GM12873 (cell line): Measurements from ENCODE around the gene CAMK2D.

Source experiments
- TF ChIP-seq, protein P1 (sequence below): IDR thresholded peaks from 2 replicates; pipeline ENCODE4 v1.5.1; 2012; ENCODE audit warnings: low read depth, mild to moderate bottlenecking, moderate library complexity, low read length, control low read depth; ENCODE audit not compliant: insufficient read depth; ENCODE audit errors: missing control alignments

Gene CAMK2D

DNA sequence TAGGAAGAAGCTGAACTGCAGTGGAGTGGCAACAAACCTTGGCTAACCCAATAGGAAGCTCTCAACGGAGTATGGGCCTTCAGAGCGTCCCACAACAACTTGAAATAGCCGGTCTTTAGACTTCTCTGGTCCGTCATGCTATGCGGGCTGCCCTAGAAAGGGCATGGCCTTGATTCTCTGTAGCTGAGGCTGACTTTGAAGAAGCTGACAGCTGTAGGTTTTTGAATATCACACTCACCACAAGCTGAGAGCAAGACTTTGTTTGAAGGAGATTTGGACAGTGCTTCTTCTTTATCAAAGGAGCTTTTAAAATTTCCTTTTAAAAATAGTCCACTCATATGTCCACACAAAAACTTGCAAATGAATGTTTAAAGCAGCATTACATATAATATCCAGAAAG is 322.9 kb downstream of the CAMK2D start:
- TF ChIP-seq, protein P1, sequence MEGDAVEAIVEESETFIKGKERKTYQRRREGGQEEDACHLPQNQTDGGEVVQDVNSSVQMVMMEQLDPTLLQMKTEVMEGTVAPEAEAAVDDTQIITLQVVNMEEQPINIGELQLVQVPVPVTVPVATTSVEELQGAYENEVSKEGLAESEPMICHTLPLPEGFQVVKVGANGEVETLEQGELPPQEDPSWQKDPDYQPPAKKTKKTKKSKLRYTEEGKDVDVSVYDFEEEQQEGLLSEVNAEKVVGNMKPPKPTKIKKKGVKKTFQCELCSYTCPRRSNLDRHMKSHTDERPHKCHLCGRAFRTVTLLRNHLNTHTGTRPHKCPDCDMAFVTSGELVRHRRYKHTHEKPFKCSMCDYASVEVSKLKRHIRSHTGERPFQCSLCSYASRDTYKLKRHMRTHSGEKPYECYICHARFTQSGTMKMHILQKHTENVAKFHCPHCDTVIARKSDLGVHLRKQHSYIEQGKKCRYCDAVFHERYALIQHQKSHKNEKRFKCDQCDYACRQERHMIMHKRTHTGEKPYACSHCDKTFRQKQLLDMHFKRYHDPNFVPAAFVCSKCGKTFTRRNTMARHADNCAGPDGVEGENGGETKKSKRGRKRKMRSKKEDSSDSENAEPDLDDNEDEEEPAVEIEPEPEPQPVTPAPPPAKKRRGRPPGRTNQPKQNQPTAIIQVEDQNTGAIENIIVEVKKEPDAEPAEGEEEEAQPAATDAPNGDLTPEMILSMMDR = no peak

DNA sequence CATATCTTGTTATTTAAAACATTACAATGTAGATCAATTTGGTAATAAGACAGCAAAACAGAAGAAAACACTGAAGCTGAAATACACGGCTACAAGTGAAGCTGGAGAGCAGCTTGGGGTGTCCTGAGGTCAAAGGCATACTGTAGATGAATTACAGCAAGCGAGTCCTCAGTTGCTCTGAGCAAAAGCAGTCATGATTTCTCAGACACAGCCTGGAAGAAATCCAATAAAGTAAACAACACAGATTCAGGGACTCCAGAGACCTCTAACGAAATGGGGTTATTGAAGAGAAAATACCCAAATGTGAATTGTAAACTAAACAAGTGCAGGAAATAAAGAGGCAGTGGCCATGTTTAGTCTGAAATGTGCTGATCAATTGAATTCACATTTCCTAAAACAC is 324.4 kb downstream of the CAMK2D start:
- TF ChIP-seq, protein P1 = no peak

DNA sequence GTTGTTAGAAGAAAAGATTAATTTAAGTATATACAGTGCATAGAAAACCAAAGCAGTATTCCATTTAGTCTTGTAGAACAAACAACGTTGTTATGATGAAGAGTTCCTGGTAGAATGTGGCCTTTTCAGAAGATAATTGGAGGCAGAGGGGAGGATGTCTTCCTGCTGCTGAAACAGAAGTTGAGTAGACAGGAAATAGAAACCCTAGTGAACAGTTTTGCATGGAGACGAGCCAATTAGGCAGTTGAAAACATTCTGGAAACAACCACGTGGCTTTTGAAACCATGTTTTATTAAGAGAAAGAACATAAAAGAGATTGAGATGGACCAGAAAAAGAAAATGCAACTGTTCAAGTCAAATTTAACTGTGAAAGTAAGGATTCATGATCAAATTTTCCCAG is 325.2 kb downstream of the CAMK2D start:
- TF ChIP-seq, protein P1 = no peak

DNA sequence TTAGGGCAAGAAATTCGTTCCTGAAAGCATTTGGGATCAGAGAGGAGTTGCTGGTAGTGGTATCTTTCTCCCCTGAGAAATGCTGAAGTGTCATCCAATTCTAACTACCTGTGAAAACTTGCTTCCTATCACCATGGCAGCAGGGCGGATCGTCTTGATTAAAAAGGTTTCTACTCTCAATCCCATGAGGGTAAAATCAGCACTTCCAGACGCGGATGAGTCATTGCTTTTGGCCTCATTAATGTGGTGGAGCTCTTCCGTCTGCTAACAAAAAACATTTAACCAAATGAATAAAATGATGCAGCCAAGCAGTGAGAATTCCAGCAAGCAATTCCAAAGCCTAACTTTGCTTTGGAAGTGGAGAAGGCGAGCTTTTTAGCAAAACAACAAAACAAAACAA is 325.6 kb downstream of the CAMK2D start:
- TF ChIP-seq, protein P1 = no peak

DNA sequence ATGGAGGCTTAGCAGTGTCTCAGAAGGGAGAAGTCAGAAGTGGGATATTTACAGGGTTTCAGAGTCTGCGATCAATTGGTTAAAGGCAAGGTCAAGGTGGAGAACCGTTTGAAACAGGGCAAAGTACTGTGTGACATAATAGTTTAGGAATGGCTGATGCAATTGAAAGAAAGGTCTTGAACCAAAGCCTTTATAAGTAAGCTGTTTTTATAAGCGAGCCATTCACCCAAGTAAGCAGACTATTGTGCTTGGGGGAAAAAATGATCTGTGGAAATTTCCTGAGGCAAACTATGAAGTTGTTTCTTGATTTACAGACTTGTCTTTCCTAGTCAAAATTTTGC is 327.3 kb downstream of the CAMK2D start:
- TF ChIP-seq, protein P1 = no peak

DNA sequence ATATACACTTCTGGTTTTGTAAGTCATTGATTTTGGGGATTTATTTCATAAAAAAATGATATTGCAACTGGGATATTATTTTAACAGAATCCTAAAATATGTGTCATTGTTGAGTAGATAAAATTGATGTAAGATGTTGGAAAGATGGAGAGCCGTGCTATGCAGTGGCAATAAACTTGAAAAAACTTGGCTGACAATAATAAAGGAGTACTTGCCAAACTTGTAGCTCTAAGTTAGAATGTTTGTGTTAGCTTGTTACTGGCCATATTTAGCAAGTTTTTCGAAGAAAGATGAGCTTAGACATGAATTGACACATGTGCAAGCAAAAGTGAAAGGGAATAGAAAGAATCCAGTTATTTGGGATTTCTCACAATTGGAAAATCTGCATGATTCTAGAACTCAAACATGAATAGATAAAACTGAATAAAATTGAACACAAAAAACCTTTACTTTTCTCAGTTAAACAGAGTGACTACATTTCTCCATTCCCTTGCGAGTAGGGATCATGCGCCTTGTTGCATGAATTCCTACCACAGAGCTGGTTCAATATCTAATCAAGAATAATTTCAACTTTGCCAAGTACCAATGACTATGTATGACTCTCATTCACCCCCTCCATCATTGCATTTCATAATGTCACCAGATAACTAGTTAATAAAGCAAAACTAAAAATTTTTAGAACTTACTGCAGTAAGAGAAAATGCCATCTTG is 327.8 kb downstream of the CAMK2D start:
- TF ChIP-seq, protein P1 = no peak

DNA sequence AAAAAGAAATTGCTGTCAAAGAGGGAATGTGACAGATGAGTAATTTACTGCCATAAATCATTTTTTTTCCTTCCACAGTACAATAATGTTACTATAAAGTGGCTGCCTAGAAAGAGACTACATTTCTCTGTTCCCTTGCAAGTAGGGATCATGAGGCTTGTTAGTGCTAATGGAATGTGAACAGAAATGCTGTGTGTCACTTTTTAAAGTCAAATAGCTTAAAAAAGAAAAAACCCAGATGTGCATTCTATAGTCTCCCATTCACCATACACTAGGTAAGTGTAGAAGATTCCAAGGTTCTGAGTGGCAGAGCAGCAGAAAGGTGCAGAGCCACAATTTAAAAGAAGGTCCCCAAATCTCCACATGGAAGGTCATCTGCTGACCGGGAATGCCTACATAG is 328.4 kb downstream of the CAMK2D start:
- TF ChIP-seq, protein P1 = no peak
